Pancreas (tissue), 10 donors: ENCODE results near the gene DCST1. TPM values are rescaled to one million over a fixed set of nuclear protein-coding genes. Genes with fewer than 3 reads are reported as not detected.

Experiments
- ATAC-seq, 4 donors: fragments of 200-7000 bp; cut with Tn5 transposase; one replicate each; pipeline versions ENCODE4 v1.8.0 to v1.9.1; 2020; ENCODE audit warnings: mild to moderate bottlenecking in 4 of 4, moderate library complexity in 4 of 4
- DNase-seq, 6 donors: peaks; one replicate each; pipeline ENCODE4 v3.0.0-alpha.2; 2020
- FAIRE-seq: peaks from 2 replicates; lab custom pipeline; 2012; peaks lifted over from hg19 to GRCh38; lab: Jason Lieb, UNC
- H3K27ac ChIP-seq, 4 donors: fragments of 200-600 bp; sonication (generic); 1 replicate in 3 of 4; 2 replicates in 1 of 4; pipeline versions ENCODE4 v1.5.0 to v1.8.0; 2020
- H3K27me3 ChIP-seq, 4 donors: fragments of 200-600 bp; one replicate each; pipeline ENCODE4 v1.8.0; 2021
- H3K36me3 ChIP-seq, 3 donors: fragments of 200-600 bp; sonication (generic) in 1 of 3; one replicate each; pipeline versions ENCODE4 v1.5.0 to v1.8.0; 2020 to 2021
- H3K4me1 ChIP-seq, 3 donors: fragments of 200-600 bp; one replicate each; pipeline ENCODE4 v1.8.0; 2021
- H3K4me3 ChIP-seq, 4 donors: fragments of 200-600 bp; sonication (generic) in 2 of 4; one replicate each; pipeline versions ENCODE4 v1.5.0 to v1.8.0; 2020 to 2021
- H3K9me3 ChIP-seq, 4 donors: fragments of 200-600 bp; one replicate each; pipeline ENCODE4 v1.8.0; 2021
- WGBS, 2 donors: extraction: QIAGEN DNeasy Blood & Tissue Kit; methylation state at CpG; one replicate each; pipeline ENCODE4 v1.1.7; 2013; 5-methylcytosine and 5-hydroxymethylcytosine counted together
- intact Hi-C, 3 donors: fragments of 100-400 bp; cut with DNase I; formaldehyde crosslinking; loops; one replicate each; pipeline versions ENCODE4 v1.11.1 to v1.14.2; 2022
- polyA plus RNA-seq, 2 donors: library from polyadenylated mRNA; stranded (reverse); fragments of 200-250 nt; gene quantifications; one replicate each; pipeline ENCODE4 v1.2.3, GENCODE V29; 2013
- total RNA-seq, 6 donors: library from RNA; stranded (reverse); fragmentation: NEBNext Ultra II Directional in 4 of 6; extraction: Animal tissue kit (Norgen Biotek cat#: 25700) in 4 of 6; gene quantifications; one replicate each; pipeline versions ENCODE4 v1.2.1 to v1.2.4, GENCODE V29; 2021 to 2023
- TF ChIP-seq, protein P1 (sequence below), 4 donors: fragments of 200-600 bp; sonication (generic) in 3 of 4; IDR thresholded peaks; one replicate each; pipeline versions ENCODE4 v1.5.0 to v1.8.0; 2021; ENCODE audit warnings: antibody characterized with exemption in 4 of 4
- donor health status: healthy with polysubstance abuse.
- donor health status: DM: no; HTN: no; CAD: no; lungs with moderate emphysema.
- donor health status: DM: no; HTN: no; CAD: no.
- donor health status: control.
- donor health status: control.
- donor health status: Bipolar disorder and iron deficiency.
- donor health status: DM: yes; HTN: yes; CAD: no.
- donor health status: DM: no; HTN: no; CAD: no.
- donor health status: DM: no; HTN: no; CAD: no.
- donor health status: DM: yes; HTN: yes; CAD: no.

Gene DCST1
- total and polyA plus RNA-seq, 8 donors: 0.14 TPM; not detected in 7

GRCh38 chr1:155034318-155035208, 939 bp downstream of the DCST1 start:
- H3K9me3 ChIP-seq: no peaks in the 10 kb centered on the region
- H3K27ac ChIP-seq: no peak overlapping the region
- H3K27me3 ChIP-seq: no peaks in the 10 kb centered on the region
- H3K4me1 ChIP-seq: no peaks in the 10 kb centered on the region
- WGBS, 2 donors: 75 to 83% methylated on average over 20 of the region's 20 CpGs
- H3K4me3 ChIP-seq: no peak overlapping the region
- DNase-seq (no peak), FAIRE-seq (no peak), ATAC-seq (no peak)
- TF ChIP-seq, protein P1, sequence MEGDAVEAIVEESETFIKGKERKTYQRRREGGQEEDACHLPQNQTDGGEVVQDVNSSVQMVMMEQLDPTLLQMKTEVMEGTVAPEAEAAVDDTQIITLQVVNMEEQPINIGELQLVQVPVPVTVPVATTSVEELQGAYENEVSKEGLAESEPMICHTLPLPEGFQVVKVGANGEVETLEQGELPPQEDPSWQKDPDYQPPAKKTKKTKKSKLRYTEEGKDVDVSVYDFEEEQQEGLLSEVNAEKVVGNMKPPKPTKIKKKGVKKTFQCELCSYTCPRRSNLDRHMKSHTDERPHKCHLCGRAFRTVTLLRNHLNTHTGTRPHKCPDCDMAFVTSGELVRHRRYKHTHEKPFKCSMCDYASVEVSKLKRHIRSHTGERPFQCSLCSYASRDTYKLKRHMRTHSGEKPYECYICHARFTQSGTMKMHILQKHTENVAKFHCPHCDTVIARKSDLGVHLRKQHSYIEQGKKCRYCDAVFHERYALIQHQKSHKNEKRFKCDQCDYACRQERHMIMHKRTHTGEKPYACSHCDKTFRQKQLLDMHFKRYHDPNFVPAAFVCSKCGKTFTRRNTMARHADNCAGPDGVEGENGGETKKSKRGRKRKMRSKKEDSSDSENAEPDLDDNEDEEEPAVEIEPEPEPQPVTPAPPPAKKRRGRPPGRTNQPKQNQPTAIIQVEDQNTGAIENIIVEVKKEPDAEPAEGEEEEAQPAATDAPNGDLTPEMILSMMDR (IDR thresholded peaks at IDR 0.05): no peak
- intact Hi-C loops: no loop called here
- H3K36me3 ChIP-seq: no peaks in the 10 kb centered on the region

- TF ChIP-seq, protein P1 (IDR thresholded peaks at IDR 0.05): no peak
- no peaks in the 10 kb centered on the region for H3K9me3 ChIP-seq
- no peaks in the 10 kb centered on the region for H3K36me3 ChIP-seq
- intact Hi-C loops: no loop called here
- DNase-seq (no peak), FAIRE-seq (no peak), ATAC-seq (no peak)
- H3K27me3 ChIP-seq: no peaks in the 10 kb centered on the region
- WGBS, 2 donors: 88 to 91% methylated on average over 2 of the region's 2 CpGs
- no peak overlapping the region for H3K27ac ChIP-seq
- H3K4me3 ChIP-seq: no peak overlapping the region
- no peaks in the 10 kb centered on the region for H3K4me1 ChIP-seq
These were observed 2.3 kb downstream of the DCST1 start for GRCh38 chr1:155035936-155036335.

GRCh38 chr1:155037043-155037442, 3.4 kb downstream of the DCST1 start:
- 81 to 92% methylated on average over 3 of the region's 3 CpGs for WGBS, 2 donors
- FAIRE-seq (no peak), ATAC-seq (no peak), DNase-seq (no peak)
- intact Hi-C loops: no loop called here
- Histone ChIP-seq H3K27ac (no peak overlapping the region), H3K27me3 (no peaks in the 10 kb centered on the region), H3K36me3 (no peaks in the 10 kb centered on the region), H3K4me3 (no peak overlapping the region), H3K9me3 (no peaks in the 10 kb centered on the region), H3K4me1 (no peaks in the 10 kb centered on the region)
- TF ChIP-seq, protein P1 (IDR thresholded peaks at IDR 0.05): no peak

GRCh38 chr1:155037851-155038441, 4.3 kb downstream of the DCST1 start:
- 72 to 85% methylated on average over 6 of the region's 6 CpGs for WGBS, 2 donors
- Histone ChIP-seq H3K27me3 (no peaks in the 10 kb centered on the region), H3K4me1 (no peaks in the 10 kb centered on the region), H3K9me3 (no peaks in the 10 kb centered on the region), H3K36me3 (no peaks in the 10 kb centered on the region), H3K4me3 (no peak overlapping the region), H3K27ac (no peak overlapping the region)
- ATAC-seq (no peak), FAIRE-seq (no peak), DNase-seq (no peak)
- TF ChIP-seq, protein P1 (IDR thresholded peaks at IDR 0.05): no peak
- intact Hi-C loops: no loop called here
